Kidney (tissue), 14 donors: Measurements from ENCODE around the gene FOXC2. TPM values are rescaled to one million over a fixed set of nuclear protein-coding genes. Genes with fewer than 3 reads are reported as not detected.
A peak's percentile ranks its signal among the peaks of the same experiment; 100 is the strongest.

ENCODE experiments used
- DNase-seq, 5 donors: peaks; one replicate each; pipeline ENCODE4 v3.0.0-alpha.2; 2013 to 2020
- FAIRE-seq: peaks from 2 replicates; lab custom pipeline; 2012; peaks lifted over from hg19 to GRCh38; lab: Jason Lieb, UNC
- H3K27ac ChIP-seq, 2 donors: one replicate each; pipeline ENCODE4 v1.7.0; 2013; ENCODE audit warnings: low read depth in 2 of 2, low read length in 2 of 2, inconsistent platforms in 1 of 2
- H3K27me3 ChIP-seq: one replicate; pipeline ENCODE4 v1.7.1; 2013; ENCODE audit warnings: low read length, inconsistent platforms; ENCODE audit not compliant: control insufficient read depth, insufficient read depth
- H3K36me3 ChIP-seq, 3 donors: one replicate each; pipeline versions ENCODE4 v1.7.0 to v1.7.1; 2013; ENCODE audit warnings: low read length in 3 of 3, control low read depth in 1 of 3, inconsistent platforms in 1 of 3; ENCODE audit not compliant: insufficient read depth in 3 of 3, control insufficient read depth in 2 of 3
- H3K4me1 ChIP-seq, 3 donors: one replicate each; pipeline versions ENCODE4 v1.7.0 to v1.7.1; 2013; ENCODE audit warnings: low read length in 3 of 3, inconsistent platforms in 1 of 3, low read depth in 1 of 3; ENCODE audit not compliant: control insufficient read depth in 2 of 3, insufficient read depth in 2 of 3
- H3K4me3 ChIP-seq, 3 donors: one replicate each; pipeline versions ENCODE4 v1.7.0 to v1.8.1; 2013; ENCODE audit warnings: low read length in 3 of 3, control low read depth in 1 of 3, inconsistent platforms in 1 of 3
- H3K9ac ChIP-seq, 3 donors: one replicate each; pipeline versions ENCODE4 v1.7.0 to v1.7.1; 2013; ENCODE audit warnings: low read length in 3 of 3, control low read depth in 1 of 3, inconsistent platforms in 1 of 3
- H3K9me3 ChIP-seq, 3 donors: one replicate each; pipeline versions ENCODE4 v1.7.0 to v1.7.1; 2013; ENCODE audit warnings: low read length in 3 of 3, control low read depth in 1 of 3, inconsistent platforms in 1 of 3; ENCODE audit not compliant: control insufficient read depth in 2 of 3, insufficient read depth in 1 of 3
- intact Hi-C: fragments of 100-400 bp; cut with DNase I; formaldehyde crosslinking; loops from one replicate; pipeline ENCODE4 v1.11.1; 2022
- polyA plus RNA-seq: library from polyadenylated mRNA; stranded (reverse); fragments of 350-450 nt; fragmentation: Illumina TruSeq; extraction: RNeasy Lipid Tissue Mini Kit (QIAGEN cat#74804); gene quantifications from one replicate; pipeline ENCODE4 v1.2.3, GENCODE V29; 2014; ENCODE audit warnings: low read depth, low replicate concordance; ENCODE audit not compliant: insufficient read depth
- total RNA-seq: library from RNA; stranded (reverse); fragmentation: NEBNext Ultra II Directional; extraction: Animal tissue kit (Norgen Biotek cat#: 25700); gene quantifications from one replicate; pipeline ENCODE4 v1.2.1, GENCODE V29; 2021
- TF ChIP-seq, protein P1 (sequence below): IDR thresholded peaks from 3 replicates; pipeline ENCODE4 v1.5.1; 2012; ENCODE audit warnings: mild to moderate bottlenecking, moderate library complexity, borderline replicate concordance; ENCODE audit not compliant: insufficient read depth; ENCODE audit errors: extremely low read depth
- donor health status: control.
- donor health status: control.
- donor health status: control.
- donor health status: control.
- donor health status: control.
- donor health status: DM: yes; HTN: yes; CAD: no.
- donor health status: Normal renal cell carcinoma (clear cell type).

Gene FOXC2
- total and polyA plus RNA-seq, 2 donors from 2014 or later, result 3.8 to 6.3 TPM

DNA sequence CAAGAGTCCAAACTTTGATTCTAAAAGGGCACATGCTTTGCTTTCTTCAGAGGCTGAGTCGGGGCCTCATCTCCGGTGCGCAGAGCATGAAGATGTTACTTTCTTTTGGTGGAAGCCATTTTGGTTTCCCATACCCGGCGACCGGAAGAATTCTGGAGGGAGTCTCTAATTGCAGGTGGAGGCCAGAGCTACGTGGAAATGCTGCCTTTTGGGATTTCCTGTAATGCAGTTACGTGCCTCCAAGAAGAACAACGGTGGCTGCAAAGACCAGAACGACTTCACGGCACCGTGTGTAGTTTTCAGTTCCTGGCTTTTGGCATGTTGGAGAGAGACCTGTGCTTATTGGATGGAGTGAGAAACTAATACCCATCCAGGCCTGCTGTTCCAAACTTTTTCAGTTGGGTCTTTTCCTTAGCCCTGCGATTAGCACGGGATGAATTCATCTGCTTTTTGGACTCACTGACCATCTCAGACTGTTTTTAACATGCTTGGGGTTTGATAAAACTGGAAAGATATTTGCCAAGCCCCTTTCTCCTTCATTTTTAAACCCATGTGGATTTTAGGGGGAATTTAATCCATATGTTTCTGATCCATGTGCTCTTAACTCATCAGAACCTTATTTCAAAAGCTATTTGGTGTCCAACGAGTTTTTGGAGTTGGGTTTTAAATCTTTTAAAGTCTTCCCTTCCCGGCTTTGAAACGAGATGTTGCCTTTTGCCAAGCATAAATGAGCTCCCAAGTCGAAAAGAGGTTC, 30.7 kb downstream of the FOXC2 start:
- H3K4me1 ChIP-seq, result no peaks in the 10 kb centered on the region
- H3K4me3 ChIP-seq, result no peak overlapping the region
- H3K9ac ChIP-seq, result no peak overlapping the region
- intact Hi-C loops, result no loop called here
- no peaks in the 10 kb centered on the region for H3K9me3 ChIP-seq
- FAIRE-seq (no peak), DNase-seq (no peak)
- TF ChIP-seq, protein P1, sequence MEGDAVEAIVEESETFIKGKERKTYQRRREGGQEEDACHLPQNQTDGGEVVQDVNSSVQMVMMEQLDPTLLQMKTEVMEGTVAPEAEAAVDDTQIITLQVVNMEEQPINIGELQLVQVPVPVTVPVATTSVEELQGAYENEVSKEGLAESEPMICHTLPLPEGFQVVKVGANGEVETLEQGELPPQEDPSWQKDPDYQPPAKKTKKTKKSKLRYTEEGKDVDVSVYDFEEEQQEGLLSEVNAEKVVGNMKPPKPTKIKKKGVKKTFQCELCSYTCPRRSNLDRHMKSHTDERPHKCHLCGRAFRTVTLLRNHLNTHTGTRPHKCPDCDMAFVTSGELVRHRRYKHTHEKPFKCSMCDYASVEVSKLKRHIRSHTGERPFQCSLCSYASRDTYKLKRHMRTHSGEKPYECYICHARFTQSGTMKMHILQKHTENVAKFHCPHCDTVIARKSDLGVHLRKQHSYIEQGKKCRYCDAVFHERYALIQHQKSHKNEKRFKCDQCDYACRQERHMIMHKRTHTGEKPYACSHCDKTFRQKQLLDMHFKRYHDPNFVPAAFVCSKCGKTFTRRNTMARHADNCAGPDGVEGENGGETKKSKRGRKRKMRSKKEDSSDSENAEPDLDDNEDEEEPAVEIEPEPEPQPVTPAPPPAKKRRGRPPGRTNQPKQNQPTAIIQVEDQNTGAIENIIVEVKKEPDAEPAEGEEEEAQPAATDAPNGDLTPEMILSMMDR, result no peak
- no peaks in the 10 kb centered on the region for H3K36me3 ChIP-seq
- H3K27ac ChIP-seq, result no peak overlapping the region
- H3K27me3 ChIP-seq, result peaks cover 2% of the 10 kb centered on the region

- DNase-seq (peak in 2 of 5 donors; percentile 53 to 79), FAIRE-seq (no peak)
- Histone ChIP-seq H3K27ac (no peak overlapping the region), H3K9me3 (no peaks in the 10 kb centered on the region), H3K9ac (no peak overlapping the region), H3K4me3 (no peak overlapping the region), H3K27me3 (peaks cover 2% of the 10 kb centered on the region), H3K36me3 (no peaks in the 10 kb centered on the region), H3K4me1 (no peaks in the 10 kb centered on the region)
- TF ChIP-seq, protein P1, result no peak
- intact Hi-C loops, result no loop called here
Observed at GRCh38 chr16:86597880-86598606, 31.4 kb downstream of the FOXC2 start.

DNA sequence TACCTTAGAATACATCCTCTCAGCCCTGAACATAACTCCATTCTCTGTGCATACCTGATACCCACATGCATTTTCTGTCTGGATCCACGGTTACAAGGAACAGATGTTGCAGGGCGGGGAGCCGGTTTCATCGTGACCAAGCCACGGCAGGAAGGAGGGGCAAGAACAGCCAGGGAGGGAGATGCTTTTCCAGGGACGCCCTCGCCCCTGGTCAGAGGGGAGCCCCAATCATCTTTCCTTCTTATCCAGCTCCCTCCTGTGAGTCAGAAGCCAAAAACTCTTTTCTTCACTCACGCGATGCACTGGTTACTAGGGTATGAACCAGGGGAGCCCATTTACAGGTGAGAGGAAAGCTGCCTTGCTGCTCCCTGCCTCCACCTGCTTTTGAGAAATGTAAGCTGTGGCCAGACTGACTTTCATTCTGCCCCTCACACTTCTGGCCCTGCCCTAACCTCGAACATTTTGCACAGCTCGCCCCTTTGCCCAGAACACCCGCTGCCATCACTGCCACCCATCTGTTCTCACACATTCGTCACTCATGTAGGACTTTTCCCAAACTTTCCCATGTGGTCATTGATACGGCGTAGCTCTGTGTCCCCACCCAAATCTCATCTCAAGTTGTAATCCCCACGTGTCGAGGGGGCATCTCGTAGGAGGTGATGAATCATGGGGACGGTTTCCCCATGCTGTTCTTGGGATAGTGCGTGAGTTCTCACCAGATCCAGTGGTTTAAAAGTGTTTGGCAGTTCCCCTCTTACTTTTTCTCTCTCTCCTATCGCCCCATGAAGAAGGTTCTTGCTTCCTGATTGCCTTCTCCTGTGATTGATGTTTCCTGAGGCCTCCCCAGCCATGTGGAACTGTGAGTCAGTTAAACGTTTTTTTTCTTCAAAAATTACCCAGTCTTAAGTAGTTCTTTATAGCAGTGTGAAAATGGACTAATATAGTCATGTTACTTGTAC, 32.3 kb downstream of the FOXC2 start:
- FAIRE-seq (no peak), DNase-seq (peak in 2 of 5 donors; percentile 17 to 53)
- no peak overlapping the region for H3K4me3 ChIP-seq
- no peaks in the 10 kb centered on the region for H3K9me3 ChIP-seq
- no peak overlapping the region for H3K9ac ChIP-seq
- peak overlapping the region in 1 of 2 donors; percentile 2 for H3K27ac ChIP-seq
- no peaks in the 10 kb centered on the region for H3K4me1 ChIP-seq
- intact Hi-C loops, result no loop called here
- peaks cover 2% of the 10 kb centered on the region for H3K27me3 ChIP-seq
- H3K36me3 ChIP-seq, result no peaks in the 10 kb centered on the region
- TF ChIP-seq, protein P1, result no peak
